Dedifferentiated amniotic fluid mesenchymal stem cell (primary cell): Measurements from ENCODE around the gene TLE2.

Source experiments
- DNase-seq: peaks from one replicate; pipeline ENCODE4 v3.0.0-alpha.2; 2016; ENCODE audit errors: extremely low spot score

TLE2 gene

GRCh38 chr19:3029065-3029923 lies at the start of gene TLE2:
TSS of gene TLE2 (minus strand) at chr19:3029280. CDS start at chr19:3028904, 376 bp downstream.
- no peak for DNase-seq

GRCh38 chr19:3075605-3076431 lies 46.7 kb upstream of the TLE2 start:
- DNase-seq = no peak

GRCh38 chr19:3073931-3074595 lies 45.0 kb upstream of the TLE2 start:
- DNase-seq = no peak

GRCh38 chr19:3073159-3073563 lies 44.1 kb upstream of the TLE2 start:
- no peak for DNase-seq

- no peak for DNase-seq
Observed at GRCh38 chr19:3071768-3072167, 42.7 kb upstream of the TLE2 start.

- no peak for DNase-seq
Observed at GRCh38 chr19:3068071-3068470, 39.0 kb upstream of the TLE2 start.

GRCh38 chr19:3067563-3067962 lies 38.5 kb upstream of the TLE2 start:
- no peak for DNase-seq

GRCh38 chr19:3066482-3067049 lies 37.5 kb upstream of the TLE2 start:
- DNase-seq = no peak

- DNase-seq = no peak
Observed at GRCh38 chr19:3065675-3066357, 36.7 kb upstream of the TLE2 start.

GRCh38 chr19:3064011-3064330 lies 34.9 kb upstream of the TLE2 start:
- DNase-seq = no peak

- DNase-seq = no peak
Observed at GRCh38 chr19:3062165-3063105, 33.4 kb upstream of the TLE2 start, which contains the start of gene TLE5. TSS of gene TLE5 (minus strand) at chr19:3062495. CDS start at chr19:3062200, 295 bp downstream.

GRCh38 chr19:3061182-3062161 lies 32.4 kb upstream of the TLE2 start:
- no peak for DNase-seq

GRCh38 chr19:3060857-3061181 lies 31.7 kb upstream of the TLE2 start:
- DNase-seq = no peak

- no peak for DNase-seq
Observed at GRCh38 chr19:3059653-3060052, 30.6 kb upstream of the TLE2 start.

GRCh38 chr19:3058821-3059314 lies 29.8 kb upstream of the TLE2 start:
- no peak for DNase-seq

GRCh38 chr19:3058009-3058820 lies 29.1 kb upstream of the TLE2 start:
- no peak for DNase-seq

GRCh38 chr19:3057275-3057714 lies 28.2 kb upstream of the TLE2 start:
- no peak for DNase-seq
